Anterior cingulate cortex (tissue), 58 donors: ENCODE results near the gene NXPH3.
A peak's percentile ranks its signal among the peaks of the same experiment; 100 is the strongest.
"Not testable (repeated sequence)": the region's sequence is repeated elsewhere in the genome, so short reads cannot be mapped to it uniquely, and the experiment has no call there.

Experiments used
- DNase-seq, 58 donors: peaks; one replicate each; lab custom pipeline; 2025; lab: John Stamatoyannopoulos, UW

NXPH3 gene

GRCh38 chr17:49553676-49554335 lies 21.9 kb upstream of the NXPH3 start:
- no peak for DNase-seq

GRCh38 chr17:49554694-49555494 lies 20.8 kb upstream of the NXPH3 start:
- DNase-seq = no peak

- no peak for DNase-seq
These were observed 20.0 kb upstream of the NXPH3 start for GRCh38 chr17:49555495-49556222.

- DNase-seq = peak in 50 of 58 donors; percentile 14 to 87 (median 52)
These were observed 19.3 kb upstream of the NXPH3 start for GRCh38 chr17:49556223-49556943.

GRCh38 chr17:49557312-49558024 lies 18.2 kb upstream of the NXPH3 start:
- DNase-seq = peak in 6 of 58 donors; percentile 12 to 32 (median 22)

- no peak for DNase-seq
These were observed 11.0 kb upstream of the NXPH3 start for GRCh38 chr17:49564638-49565037.

- DNase-seq = peak in 39 of 58 donors; percentile 7 to 77 (median 32)
These were observed 9.7 kb upstream of the NXPH3 start for GRCh38 chr17:49565948-49566491.

GRCh38 chr17:49566668-49567071 lies 9.0 kb upstream of the NXPH3 start:
- peak in 1 of 58 donors; percentile 15 for DNase-seq

GRCh38 chr17:49567104-49567521 lies 8.6 kb upstream of the NXPH3 start:
- no peak for DNase-seq

GRCh38 chr17:49567871-49568694 lies 7.6 kb upstream of the NXPH3 start:
- DNase-seq = peak in 56 of 58 donors; percentile 30 to 90 (median 75)

- not testable (repeated sequence) for DNase-seq
These were observed 7.0 kb upstream of the NXPH3 start for GRCh38 chr17:49568695-49569047.

- DNase-seq = no peak
These were observed 5.0 kb upstream of the NXPH3 start for GRCh38 chr17:49570540-49571242.

- DNase-seq = no peak
These were observed 4.4 kb upstream of the NXPH3 start for GRCh38 chr17:49571283-49571682.

GRCh38 chr17:49571764-49572163 lies 3.9 kb upstream of the NXPH3 start:
- DNase-seq = no peak

- DNase-seq = no peak
These were observed 3.4 kb upstream of the NXPH3 start for GRCh38 chr17:49572226-49572625.

- DNase-seq = no peak
These were observed 2.8 kb upstream of the NXPH3 start for GRCh38 chr17:49572806-49573420.

- DNase-seq = peak in 1 of 58 donors; percentile 44
These were observed 2.0 kb upstream of the NXPH3 start for GRCh38 chr17:49573510-49574322.
